H9 (cell line): Measurements from ENCODE around the gene ZNF354C. TPM values are rescaled to one million over a fixed set of nuclear protein-coding genes. Genes with fewer than 3 reads are reported as not detected.

Source experiments
- DNase-seq: peaks from one replicate; pipeline ENCODE4 v3.0.0-alpha.2; 2017
- H2AFZ ChIP-seq: one replicate; pipeline ENCODE4 v1.6.1; 2013; ENCODE audit warnings: mild to moderate bottlenecking, low read length, control low read depth, moderate library complexity
- H2AK5ac ChIP-seq: 2 replicates; pipeline ENCODE4 v1.6.1; 2013; ENCODE audit warnings: low read length, control low read depth, mixed read lengths; ENCODE audit not compliant: insufficient read length
- H2BK120ac ChIP-seq: one replicate; pipeline ENCODE4 v1.6.1; 2013; ENCODE audit warnings: low read depth, mild to moderate bottlenecking, low read length, control low read depth, inconsistent platforms; ENCODE audit not compliant: poor library complexity, severe bottlenecking
- H2BK12ac ChIP-seq: 2 replicates; pipeline ENCODE4 v1.6.1; 2013; ENCODE audit warnings: low read length, control low read depth, mixed read lengths, low read depth; ENCODE audit not compliant: insufficient read length
- H2BK15ac ChIP-seq: 2 replicates; pipeline ENCODE4 v1.6.1; 2013; ENCODE audit warnings: low read depth, low read length, control low read depth
- H2BK20ac ChIP-seq: one replicate; pipeline ENCODE4 v1.6.1; 2013; ENCODE audit warnings: low read depth, mild to moderate bottlenecking, low read length, control low read depth, inconsistent platforms; ENCODE audit not compliant: poor library complexity, severe bottlenecking
- H2BK5ac ChIP-seq: 2 replicates; pipeline ENCODE4 v1.6.1; 2013; ENCODE audit warnings: low read length, control low read depth, mixed read lengths; ENCODE audit not compliant: insufficient read length
- H3K14ac ChIP-seq: 2 replicates; pipeline ENCODE4 v1.6.1; 2013; ENCODE audit warnings: low read length, control low read depth; ENCODE audit not compliant: insufficient read depth
- H3K18ac ChIP-seq: 2 replicates; pipeline ENCODE4 v1.6.1; 2013; ENCODE audit warnings: low read depth, mild to moderate bottlenecking, mixed read lengths, low read length, control low read depth; ENCODE audit not compliant: insufficient read length
- H3K23ac ChIP-seq: 2 replicates; pipeline ENCODE4 v1.6.1; 2013; ENCODE audit warnings: low read length, control low read depth, mixed read lengths, low read depth; ENCODE audit not compliant: insufficient read length
- H3K23me2 ChIP-seq: 2 replicates; pipeline ENCODE4 v1.6.1; 2013; ENCODE audit warnings: low read depth, mild to moderate bottlenecking, mixed read lengths, low read length, control low read depth; ENCODE audit not compliant: insufficient read length, poor library complexity, severe bottlenecking
- H3K27ac ChIP-seq: 2 replicates; pipeline ENCODE4 v1.5.1; 2013; ENCODE audit warnings: low read length, control low read depth, mixed read lengths, low read depth; ENCODE audit not compliant: insufficient read length
- H3K27me3 ChIP-seq: 2 replicates; pipeline ENCODE4 v1.6.1; 2013; ENCODE audit warnings: low read length, control low read depth, inconsistent platforms; ENCODE audit not compliant: insufficient read depth
- H3K4ac ChIP-seq: 2 replicates; pipeline ENCODE4 v1.6.1; 2013; ENCODE audit warnings: low read depth, mild to moderate bottlenecking, control low read depth, inconsistent platforms, low read length, moderate library complexity
- H3K4me1 ChIP-seq: 2 replicates; pipeline ENCODE4 v1.6.1; 2013; ENCODE audit warnings: low read length, control low read depth, inconsistent platforms; ENCODE audit not compliant: insufficient read depth
- H3K4me2 ChIP-seq: 2 replicates; pipeline ENCODE4 v1.6.1; 2013; ENCODE audit warnings: low read length, control low read depth, mixed read lengths; ENCODE audit not compliant: insufficient read length, insufficient read depth
- H3K56ac ChIP-seq: 2 replicates; pipeline ENCODE4 v1.6.1; 2013; ENCODE audit warnings: low read depth, mild to moderate bottlenecking, mixed read lengths, low read length, control low read depth; ENCODE audit not compliant: insufficient read length
- H3K79me1 ChIP-seq: 2 replicates; pipeline ENCODE4 v1.6.1; 2013; ENCODE audit warnings: low read depth, mild to moderate bottlenecking, moderate library complexity, low read length, control low read depth, inconsistent platforms; ENCODE audit not compliant: insufficient read depth, poor library complexity, severe bottlenecking
- H3K79me2 ChIP-seq: 2 replicates; pipeline ENCODE4 v1.6.1; 2013; ENCODE audit warnings: low read length, control low read depth, inconsistent platforms; ENCODE audit not compliant: insufficient read depth
- H3K9ac ChIP-seq: 2 replicates; pipeline ENCODE4 v1.6.1; 2013; ENCODE audit warnings: low read length, control low read depth, mixed read lengths; ENCODE audit not compliant: insufficient read length; ENCODE audit errors: extremely low read depth
- H3K9me3 ChIP-seq: one replicate; pipeline ENCODE4 v1.6.1; 2013; ENCODE audit warnings: low read depth, low read length, inconsistent platforms; ENCODE audit not compliant: control insufficient read depth
- H3T11ph ChIP-seq: one replicate; pipeline ENCODE4 v1.6.1; 2013; ENCODE audit warnings: mild to moderate bottlenecking, low read length, control low read depth, inconsistent platforms
- H4K20me1 ChIP-seq: one replicate; pipeline ENCODE4 v1.6.1; 2013; ENCODE audit not compliant: control insufficient read depth, insufficient read length, insufficient read depth
- H4K5ac ChIP-seq: 2 replicates; pipeline ENCODE4 v1.6.1; 2013; ENCODE audit warnings: low read depth, mild to moderate bottlenecking, mixed read lengths, low read length, control low read depth; ENCODE audit not compliant: insufficient read length
- H4K8ac ChIP-seq: replicated peaks from 2 replicates; pipeline ENCODE4 v1.6.1; 2013; ENCODE audit warnings: low read length, control low read depth, mixed read lengths, low read depth; ENCODE audit not compliant: insufficient read length
- H4K91ac ChIP-seq: 2 replicates; pipeline ENCODE4 v1.6.1; 2013; ENCODE audit warnings: low read depth, mild to moderate bottlenecking, moderate library complexity, mixed read lengths, low read length, control low read depth; ENCODE audit not compliant: insufficient read length
- H3K27ac Mint-ChIP-seq, 3 experiments: 2 replicates in 2 of 3; 3 replicates in 1 of 3; pipeline ENCODE4 v1.8.0; 2020 to 2021; ENCODE audit warnings: mixed read lengths in 3 of 3, mild to moderate bottlenecking in 1 of 3, moderate library complexity in 1 of 3
- H3K27me3 Mint-ChIP-seq: 2 replicates; pipeline ENCODE4 v1.8.0; 2021; ENCODE audit warnings: low read depth, mild to moderate bottlenecking, moderate library complexity, mixed read lengths
- H3K36me3 Mint-ChIP-seq, 3 experiments: 2 replicates in 2 of 3; 3 replicates in 1 of 3; pipeline ENCODE4 v1.8.0; 2020 to 2021; ENCODE audit warnings: low read depth in 3 of 3, mixed read lengths in 3 of 3; ENCODE audit not compliant: insufficient read depth in 1 of 3
- H3K4me1 Mint-ChIP-seq, 2 experiments: 2 replicates each; pipeline ENCODE4 v1.8.0; 2020; ENCODE audit warnings: mixed read lengths in 2 of 2
- H3K4me3 Mint-ChIP-seq, 2 experiments: 2 replicates in 1 of 2; 3 replicates in 1 of 2; pipeline ENCODE4 v1.8.0; 2020 to 2021; ENCODE audit warnings: mild to moderate bottlenecking in 2 of 2, mixed read lengths in 2 of 2, moderate library complexity in 1 of 2
- H3K9me3 Mint-ChIP-seq, 2 experiments: 2 replicates in 1 of 2; 3 replicates in 1 of 2; pipeline ENCODE4 v1.8.0; 2020; ENCODE audit warnings: mild to moderate bottlenecking in 2 of 2, mixed read lengths in 2 of 2, moderate library complexity in 1 of 2
- WGBS: extraction: QIAGEN DNeasy Blood & Tissue Kit; methylation state at CpG from one replicate; pipeline ENCODE4 v1.1.7; 2013; ENCODE audit warnings: missing lambda C conversion rate, low lambda C conversion rate, mixed read lengths; ENCODE audit not compliant: insufficient read length; ENCODE audit errors: extremely low coverage; 5-methylcytosine and 5-hydroxymethylcytosine counted together
- total RNA-seq: library from RNA; stranded (reverse); gene quantifications from 2 replicates; pipeline ENCODE4 v1.2.1, GENCODE V29; 2021
- TF ChIP-seq, protein P1 (sequence below): fragments of 200-600 bp; sonication (generic); conservative IDR thresholded peaks from 3 replicates; pipeline ENCODE4 v1.8.0; 2021; ENCODE audit warnings: antibody characterized with exemption, mild to moderate bottlenecking

ZNF354C gene
- total RNA-seq, 1 experiment from 2014 or later = 5.4 TPM

DNA sequence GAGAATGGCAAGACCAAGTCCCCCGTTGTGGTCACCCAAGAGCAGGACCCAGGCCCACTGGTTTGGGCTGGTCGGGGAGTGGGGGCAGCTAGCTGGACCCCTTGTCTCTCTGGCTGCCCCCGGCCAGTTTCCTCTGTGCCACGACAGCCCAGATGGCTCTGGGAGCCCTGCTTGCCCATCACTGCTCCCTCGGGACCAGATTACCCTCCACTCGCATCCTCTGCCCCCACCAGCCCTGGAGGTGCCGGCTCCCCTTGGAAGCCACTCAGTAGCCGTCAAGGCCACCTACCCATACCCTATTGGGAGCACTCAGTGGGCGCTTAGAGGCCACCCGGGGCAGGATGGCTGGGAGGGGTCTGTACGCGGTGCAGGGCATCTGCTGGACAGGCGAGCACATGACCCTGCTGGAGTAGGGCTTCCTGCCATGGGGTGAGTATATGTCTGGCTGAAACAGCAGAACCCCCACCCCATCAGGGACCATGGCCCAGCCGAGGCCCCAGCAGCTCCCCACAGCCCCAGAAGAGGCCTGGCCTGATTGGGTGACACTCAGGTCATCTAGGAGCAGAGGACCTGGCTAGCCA, 70.0 kb downstream of the ZNF354C start:
- no peak overlapping the region for H2AFZ ChIP-seq

More for the DNA sequence above, 70.0 kb downstream of the ZNF354C start:
- Histone ChIP-seq H3K9me3 (no peaks in the 10 kb centered on the region), H3K27me3 (no peaks in the 10 kb centered on the region), H3K27ac (no peak overlapping the region), H2BK20ac (no peak overlapping the region), H4K91ac (no peak overlapping the region), H2BK12ac (no peak overlapping the region), H4K5ac (no peak overlapping the region), H3K79me1 (no peaks in the 10 kb centered on the region), H2BK15ac (no peak overlapping the region), H3K14ac (no peak overlapping the region), H4K8ac (no peak overlapping the region), H3K4me1 (no peaks in the 10 kb centered on the region), H4K20me1 (no peaks in the 10 kb centered on the region), H2BK5ac (no peak overlapping the region), H3K4ac (no peak overlapping the region), H3K18ac (no peak overlapping the region), H2BK120ac (no peak overlapping the region), H3K79me2 (no peaks in the 10 kb centered on the region), H3K23ac (no peak overlapping the region), H3K9ac (no peak overlapping the region), H3K56ac (no peak overlapping the region), H3T11ph (no peak overlapping the region), H3K23me2 (no peaks in the 10 kb centered on the region), H2AK5ac (no peak overlapping the region), H3K4me2 (no peak overlapping the region)
- no CpG with 5 or more reads among the region's 14 CpGs for WGBS
- TF ChIP-seq, protein P1, sequence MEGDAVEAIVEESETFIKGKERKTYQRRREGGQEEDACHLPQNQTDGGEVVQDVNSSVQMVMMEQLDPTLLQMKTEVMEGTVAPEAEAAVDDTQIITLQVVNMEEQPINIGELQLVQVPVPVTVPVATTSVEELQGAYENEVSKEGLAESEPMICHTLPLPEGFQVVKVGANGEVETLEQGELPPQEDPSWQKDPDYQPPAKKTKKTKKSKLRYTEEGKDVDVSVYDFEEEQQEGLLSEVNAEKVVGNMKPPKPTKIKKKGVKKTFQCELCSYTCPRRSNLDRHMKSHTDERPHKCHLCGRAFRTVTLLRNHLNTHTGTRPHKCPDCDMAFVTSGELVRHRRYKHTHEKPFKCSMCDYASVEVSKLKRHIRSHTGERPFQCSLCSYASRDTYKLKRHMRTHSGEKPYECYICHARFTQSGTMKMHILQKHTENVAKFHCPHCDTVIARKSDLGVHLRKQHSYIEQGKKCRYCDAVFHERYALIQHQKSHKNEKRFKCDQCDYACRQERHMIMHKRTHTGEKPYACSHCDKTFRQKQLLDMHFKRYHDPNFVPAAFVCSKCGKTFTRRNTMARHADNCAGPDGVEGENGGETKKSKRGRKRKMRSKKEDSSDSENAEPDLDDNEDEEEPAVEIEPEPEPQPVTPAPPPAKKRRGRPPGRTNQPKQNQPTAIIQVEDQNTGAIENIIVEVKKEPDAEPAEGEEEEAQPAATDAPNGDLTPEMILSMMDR = no peak
- Mint-ChIP-seq H3K27me3 (no peaks in the 10 kb centered on the region), H3K4me3 (no peak overlapping the region), H3K27ac (no peak overlapping the region), H3K4me1 (no peaks in the 10 kb centered on the region), H3K36me3 (peaks cover 2 to 31% (median 6%) of the 10 kb centered on the region in 3 experiments; a peak in 6 of 7 replicates), H3K9me3 (peaks cover 13 to 64% of the 10 kb centered on the region in 2 experiments)
- DNase-seq = no peak
